Endothelial cell of umbilical vein (primary cell): Measurements from ENCODE around the gene ST3GAL5. TPM values are rescaled to one million over a fixed set of nuclear protein-coding genes. Genes with fewer than 3 reads are reported as not detected.

ENCODE experiments used
- BruUV-seq: library from RNA; stranded (reverse); fragments of 400-500 nt; replicated peaks from 2 replicates; lab custom pipeline; 2021; lab: Mats Ljungman, UMichigan
- CTCF ChIA-PET: fragments of 300-600, 350-600 bp; sonication (Branson Sonifier 250); formaldehyde crosslinking; loops from one replicate; lab custom pipeline; 2021; ENCODE audit warnings: antibody characterized with exemption, inconsistent platforms; lab: Charles Lee
- POLR2A ChIA-PET: fragments of 300-600, 350-600 bp; sonication (Branson Sonifier 250); formaldehyde crosslinking; loops from one replicate; lab custom pipeline; 2021; ENCODE audit warnings: antibody characterized with exemption, inconsistent platforms; lab: Charles Lee
- DNase-seq: peaks from one replicate; pipeline ENCODE4 v3.0.0-alpha.2; 2011; ENCODE audit warnings: low read depth, low spot score
- FAIRE-seq: peaks from 2 replicates; lab custom pipeline; 2011; peaks lifted over from hg19 to GRCh38; lab: Jason Lieb, UNC
- H2AFZ ChIP-seq: 2 replicates; pipeline ENCODE4 v1.6.0; 2012; ENCODE audit warnings: low read depth, low read length, control low read depth, inconsistent platforms
- H3K27ac ChIP-seq: 2 replicates; pipeline ENCODE4 v1.5.1; 2011; ENCODE audit warnings: low read depth, mild to moderate bottlenecking, control low read depth, low read length, moderate library complexity; ENCODE audit not compliant: insufficient read depth
- H3K27me3 ChIP-seq, 2 experiments: 2 replicates each; pipeline versions ENCODE4 v1.6.0 to v1.6.1; 2011; ENCODE audit warnings: low read length in 2 of 2, mixed read lengths in 1 of 2; ENCODE audit not compliant: control insufficient read depth in 2 of 2, insufficient read depth in 2 of 2
- H3K36me3 ChIP-seq, 2 experiments: 2 replicates in 1 of 2; 3 replicates in 1 of 2; pipeline ENCODE4 v1.5.1; 2011; ENCODE audit warnings: low read length in 2 of 2, mild to moderate bottlenecking in 1 of 2, moderate library complexity in 1 of 2; ENCODE audit not compliant: control insufficient read depth in 2 of 2, insufficient read depth in 2 of 2; ENCODE audit errors: extremely low read depth in 1 of 2
- H3K4me1 ChIP-seq: 3 replicates; pipeline ENCODE4 v1.5.1; 2011; ENCODE audit warnings: mild to moderate bottlenecking, low read length; ENCODE audit not compliant: control insufficient read depth, insufficient read depth; ENCODE audit errors: extremely low read depth
- H3K4me2 ChIP-seq: 2 replicates; pipeline ENCODE4 v1.6.1; 2011; ENCODE audit warnings: low read length, control low read depth, mixed read lengths; ENCODE audit not compliant: insufficient read depth
- H3K4me3 ChIP-seq, 3 experiments: fragments of 200-600 bp in 1 of 3; sonication (generic), shearing (Covaris generic) in 1 of 3; replicated peaks in 1 of 3; 2 replicates each; pipeline ENCODE4 v1.5.1; 2011 to 2016; ENCODE audit warnings: control low read depth in 3 of 3, low read length in 3 of 3, mild to moderate bottlenecking in 2 of 3, inconsistent platforms in 1 of 3, low read depth in 1 of 3, moderate library complexity in 1 of 3; ENCODE audit not compliant: insufficient read depth in 1 of 3
- H3K79me2 ChIP-seq: 2 replicates; pipeline ENCODE4 v1.6.0; 2012; ENCODE audit warnings: low read length, inconsistent platforms; ENCODE audit not compliant: control insufficient read depth, insufficient read depth
- H3K9ac ChIP-seq: replicated peaks from 2 replicates; pipeline ENCODE3; 2011; ENCODE audit warnings: low read length, control low read depth; ENCODE audit not compliant: insufficient read depth; ENCODE audit errors: extremely low read depth
- H3K9me1 ChIP-seq: replicated peaks from 3 replicates; pipeline ENCODE4 v1.6.0; 2011; ENCODE audit warnings: mild to moderate bottlenecking, low read length; ENCODE audit not compliant: control insufficient read depth, insufficient read depth; ENCODE audit errors: extremely low read depth
- H3K9me3 ChIP-seq: replicated peaks from 2 replicates; pipeline ENCODE4 v1.5.1; 2012; ENCODE audit warnings: low read length, inconsistent platforms; ENCODE audit not compliant: control insufficient read depth, insufficient read depth
- H4K20me1 ChIP-seq: replicated peaks from 2 replicates; pipeline ENCODE3; 2011; ENCODE audit warnings: mild to moderate bottlenecking, low read length; ENCODE audit not compliant: control insufficient read depth, insufficient read depth; ENCODE audit errors: extremely low read depth
- CTCF ChIP-seq, 2 donors: IDR thresholded peaks; 1 replicate in 1 of 2; 2 replicates in 1 of 2; pipeline ENCODE4 v1.5.1; 2011; ENCODE audit warnings: low read length in 2 of 2, mild to moderate bottlenecking in 2 of 2, moderate library complexity in 2 of 2, control low read depth in 1 of 2, inconsistent platforms in 1 of 2, low read depth in 1 of 2; ENCODE audit not compliant: insufficient read depth in 1 of 2; ENCODE audit errors: extremely low read depth in 1 of 2
- EZH2 ChIP-seq: IDR thresholded peaks from 2 replicates; pipeline ENCODE4 v1.6.1; 2012; ENCODE audit warnings: borderline replicate concordance, low read depth, mild to moderate bottlenecking, moderate library complexity, low read length, inconsistent platforms; ENCODE audit not compliant: severe bottlenecking
- FOS ChIP-seq: IDR thresholded peaks from 2 replicates; pipeline ENCODE4 v1.6.1; 2011; ENCODE audit warnings: mild to moderate bottlenecking, low read length, moderate library complexity, borderline replicate concordance; ENCODE audit not compliant: insufficient read depth
- GATA2 ChIP-seq: IDR thresholded peaks from 2 replicates; pipeline ENCODE4 v1.7.0; 2011; ENCODE audit warnings: low read depth, mild to moderate bottlenecking, moderate library complexity, mixed read lengths, low read length; ENCODE audit not compliant: insufficient read length, insufficient read depth
- JUN ChIP-seq: IDR thresholded peaks from 2 replicates; pipeline ENCODE4 v1.6.1; 2011; ENCODE audit warnings: borderline replicate concordance, low read depth; ENCODE audit not compliant: insufficient read length, insufficient read depth
- MAX ChIP-seq: IDR thresholded peaks from 2 replicates; pipeline ENCODE4 v1.6.1; 2011; ENCODE audit not compliant: insufficient read depth, insufficient read length
- MYC ChIP-seq: IDR thresholded peaks from one replicate; pipeline ENCODE4 v1.6.1; 2011; ENCODE audit warnings: mild to moderate bottlenecking, low read depth, low read length
- POLR2A ChIP-seq: IDR thresholded peaks from 2 replicates; pipeline ENCODE4 v1.6.1; 2012; ENCODE audit warnings: low read depth, mild to moderate bottlenecking, control low read depth, low read length
- POLR2AphosphoS5 ChIP-seq: IDR thresholded peaks from 2 replicates; pipeline ENCODE4 v1.6.1; 2012; ENCODE audit warnings: low read depth, mild to moderate bottlenecking, control low read depth, low read length, moderate library complexity; ENCODE audit not compliant: insufficient read depth
- dilution Hi-C: fragments of 300-500 bp; cut with MboI; formaldehyde crosslinking; loops from one replicate; pipeline ENCODE4 v1.15.0; 2019; ENCODE audit warnings: low sequenced_read_pairs; ENCODE audit not compliant: extremely low pct_ligation_motif_present
- intact Hi-C: fragments of 100-400 bp; cut with micrococcal nuclease; formaldehyde crosslinking; loops from one replicate; pipeline ENCODE4 v1.10.0; 2022
- polyA plus RNA-seq, 4 experiments: library from polyadenylated mRNA; depleted of rRNA in 3 of 4; stranded (reverse) in 3 of 4; unstranded in 1 of 4; fragments of >200 nt; gene quantifications; 2 replicates each; pipeline versions ENCODE4 v1.2.1 to v1.2.3, GENCODE V29; 2011 to 2012; ENCODE audit warnings: missing spikeins in 1 of 4
- total RNA-seq: library from RNA; stranded (reverse); gene quantifications from 2 replicates; pipeline ENCODE4 v1.2.3, GENCODE V29; 2021

The ST3GAL5 gene
- total and polyA plus RNA-seq, 2 donors (not counting 3 experiments of a cell fraction or from before 2014, with no cell fraction given) = 9.5 to 16.0 TPM

- no peaks in the 10 kb centered on the region for H3K79me2 ChIP-seq
- no peak overlapping the region for H3K4me3 ChIP-seq
- no peak overlapping the region for H2AFZ ChIP-seq
- intact Hi-C loops = no loop called here
- dilution Hi-C loops = no loop called here
- no peaks in the 10 kb centered on the region for H3K9me3 ChIP-seq
- CTCF ChIA-PET = interaction anchor here (1.0 to 2.9 kb wide), 3 partner anchors 15 to 132 kb away, joined by 5 to 10 read pairs (median 6); partner anchors contain the start of gene ST3GAL5
- H3K9ac ChIP-seq = no peak overlapping the region
- no peaks in the 10 kb centered on the region for H3K4me1 ChIP-seq
- FAIRE-seq = no peak
- H3K27ac ChIP-seq = no peak overlapping the region
- no peak overlapping the region for H3K4me2 ChIP-seq
- no peaks in the 10 kb centered on the region for H3K36me3 ChIP-seq
- POLR2A ChIA-PET = no interaction called here
- no peaks in the 10 kb centered on the region for H4K20me1 ChIP-seq
- H3K27me3 ChIP-seq = peaks cover 7 to 8% of the 10 kb centered on the region in 2 experiments
- H3K9me1 ChIP-seq = no peaks in the 10 kb centered on the region
- TF ChIP-seq POLR2A (no peak), FOS (no peak), JUN (no peak), POLR2AphosphoS5 (no peak), GATA2 (no peak), CTCF (IDR thresholded peaks at IDR 0.05; ENCODE audit: extremely low read depth in 1 of 2, insufficient read depth in 1 of 2, low read depth in 1 of 2, low read length in 2 of 2) (no peak), MYC (no peak), EZH2 (no peak), MAX (no peak)
- DNase-seq = no peak
- BruUV-seq = no TSS peak
These were observed 15.1 kb upstream of the ST3GAL5 start for GRCh38 chr2:85903849-85904248.
